K562 treated with DMSO at 1 percent for 4 hours (cell line): ENCODE results near the gene FBXO11. TPM values are rescaled to one million over a fixed set of nuclear protein-coding genes. Genes with fewer than 3 reads are reported as not detected.

Source experiments
- total RNA-seq: library from RNA; unstranded; fragments of 300-600 nt; gene quantifications from 2 replicates; pipeline ENCODE4 v1.2.3, GENCODE V29; 2022; ENCODE audit not compliant: insufficient read depth

FBXO11 gene
- total RNA-seq = 16.2 and 17.8 TPM in 2 replicates

DNA sequence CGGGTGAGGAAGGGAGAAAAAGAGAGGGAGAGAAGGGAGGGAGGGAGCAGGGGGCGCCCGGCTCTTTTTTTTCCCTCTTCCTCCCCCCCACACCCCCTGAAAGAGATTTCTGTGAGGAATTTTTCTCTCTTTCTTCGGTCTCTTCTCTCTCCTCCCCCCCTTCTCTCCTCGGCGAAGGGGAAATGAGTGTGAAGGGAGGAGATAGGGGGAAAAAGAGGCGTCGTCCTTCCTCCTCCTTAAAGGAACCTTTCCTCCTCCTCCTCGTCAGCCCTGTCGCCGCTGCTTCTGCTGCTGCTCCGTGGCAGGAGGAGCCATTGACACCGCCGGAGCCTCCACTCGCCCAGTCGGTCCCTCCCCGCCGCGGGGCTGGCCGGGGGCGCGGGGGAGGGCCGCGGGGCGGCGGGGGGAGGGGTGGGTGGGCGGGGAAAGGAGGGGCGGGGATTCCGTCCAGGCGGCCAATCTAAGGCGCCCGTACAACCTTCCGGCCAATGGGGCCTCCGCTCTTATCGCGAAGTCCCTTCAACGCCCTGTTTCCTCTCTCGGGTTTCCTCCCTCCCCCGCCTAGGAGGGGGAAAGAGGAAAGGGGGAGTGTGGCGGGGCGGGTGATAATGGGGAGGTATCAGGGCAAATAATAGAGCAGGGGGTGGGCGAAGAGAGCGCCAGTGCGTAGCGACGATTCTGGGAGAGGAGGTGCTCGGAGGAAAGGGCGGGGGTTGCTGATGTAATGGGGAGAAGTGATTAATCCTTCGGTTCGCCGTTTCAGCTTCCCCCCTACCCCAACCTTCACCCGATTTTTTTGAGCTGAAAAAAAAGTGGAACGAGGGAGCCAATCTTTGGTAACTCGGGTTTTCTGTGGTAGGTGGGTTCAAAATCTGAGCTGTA is at the start of gene FBXO11:
Gene FBXO11, minus strand, starts transcription at position 342 of the 882 bp plus-strand sequence. CDS start 778 bp downstream, outside the sequence.

DNA sequence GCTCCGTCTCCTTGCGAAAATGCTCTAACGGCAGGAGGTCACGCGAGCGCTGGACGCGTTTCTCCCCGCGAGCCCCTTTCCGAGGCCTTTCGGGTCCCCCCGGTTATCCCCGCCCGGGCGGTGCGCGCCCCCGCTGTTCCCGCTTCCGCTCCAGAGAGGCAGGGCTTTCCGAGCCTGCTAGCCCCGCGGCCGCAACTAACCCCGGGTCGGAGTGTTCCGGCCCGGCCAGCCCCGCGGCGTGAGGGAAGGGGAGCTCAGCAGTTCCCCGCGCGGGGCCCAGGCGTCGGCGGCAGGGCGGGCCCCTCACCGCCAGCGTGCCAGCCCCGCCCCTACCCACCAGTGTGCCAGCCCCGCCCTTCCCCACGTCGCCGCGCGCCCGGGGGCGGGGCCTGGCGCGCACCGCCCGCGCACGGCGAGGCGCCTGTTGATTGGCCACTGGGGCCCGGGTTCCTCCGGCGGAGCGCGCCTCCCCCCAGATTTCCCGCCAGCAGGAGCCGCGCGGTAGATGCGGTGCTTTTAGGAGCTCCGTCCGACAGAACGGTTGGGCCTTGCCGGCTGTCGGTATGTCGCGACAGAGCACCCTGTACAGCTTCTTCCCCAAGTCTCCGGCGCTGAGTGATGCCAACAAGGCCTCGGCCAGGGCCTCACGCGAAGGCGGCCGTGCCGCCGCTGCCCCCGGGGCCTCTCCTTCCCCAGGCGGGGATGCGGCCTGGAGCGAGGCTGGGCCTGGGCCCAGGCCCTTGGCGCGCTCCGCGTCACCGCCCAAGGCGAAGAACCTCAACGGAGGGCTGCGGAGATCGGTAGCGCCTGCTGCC is 123.4 kb downstream of the FBXO11 start, which contains the start of gene MSH6:
Gene MSH6, plus strand, starts transcription at position 475 of the 815 bp plus-strand sequence. Its CDS starts 89 bp downstream, at position 564.

Other genes with a start within 250 kb of the FBXO11 start
- gene MSH6, start 123.4 kb downstream of the FBXO11 start, total RNA-seq = 37.5 and 38.9 TPM in 2 replicates